Right lobe of liver (tissue), 6 donors: Measurements from ENCODE around the gene DPYSL3. TPM values are rescaled to one million over a fixed set of nuclear protein-coding genes. Genes with fewer than 3 reads are reported as not detected.

ENCODE experiments used
- ATAC-seq, 4 donors: fragments of 200-7000 bp; cut with Tn5 transposase; one replicate each; pipeline ENCODE4 v1.9.1; 2020; ENCODE audit warnings: mild to moderate bottlenecking in 4 of 4, moderate library complexity in 4 of 4
- DNase-seq, 3 donors: peaks; one replicate each; pipeline ENCODE4 v3.0.0-alpha.2; 2020
- H3K27ac ChIP-seq, 3 donors: fragments of 200-600 bp; one replicate each; pipeline ENCODE4 v1.8.0; 2022
- H3K27me3 ChIP-seq, 2 donors: fragments of 200-600 bp; one replicate each; pipeline ENCODE4 v1.8.0; 2022
- H3K36me3 ChIP-seq, 4 donors: fragments of 200-600 bp; sonication (generic) in 1 of 4; one replicate each; pipeline versions ENCODE4 v1.5.1 to v1.8.0; 2017 to 2022; ENCODE audit warnings: control low read depth in 1 of 4
- H3K4me1 ChIP-seq, 4 donors: fragments of 200-600 bp; sonication (generic) in 1 of 4; one replicate each; pipeline versions ENCODE4 v1.5.1 to v1.8.0; 2017 to 2022; ENCODE audit warnings: control low read depth in 1 of 4
- H3K4me3 ChIP-seq, 3 donors: fragments of 200-600 bp; one replicate each; pipeline ENCODE4 v1.8.0; 2022
- H3K9me3 ChIP-seq, 4 donors: fragments of 200-600 bp; sonication (generic) in 1 of 4; one replicate each; pipeline versions ENCODE4 v1.5.1 to v1.8.0; 2017 to 2022; ENCODE audit warnings: control low read depth in 1 of 4
- POLR2A ChIP-seq: fragments of 450-650 bp; IDR thresholded peaks from one replicate; pipeline ENCODE4 v1.6.1; 2017; ENCODE audit warnings: antibody characterized with exemption, mild to moderate bottlenecking
- WGBS: methylation state at CpG from one replicate; pipeline ENCODE4 v1.1.6; 2018; ENCODE audit warnings: low coverage, low lambda C conversion rate; ENCODE audit not compliant: insufficient coverage; ENCODE audit errors: missing lambda C conversion rate; 5-methylcytosine and 5-hydroxymethylcytosine counted together
- intact Hi-C, 2 donors: fragments of 100-400 bp; cut with DNase I; formaldehyde crosslinking; loops; one replicate each; pipeline versions ENCODE4 v1.11.2 to v1.14.1; 2022
- total RNA-seq, 6 experiments: library from RNA; depleted of rRNA in 2 of 6; stranded (reverse); fragments of >200 nt in 2 of 6; fragmentation: NEBNext Ultra II Directional in 3 of 6; extraction: Animal tissue kit (Norgen Biotek cat#: 25700) in 3 of 6; gene quantifications; one replicate each; pipeline versions ENCODE4 v1.1.0 to v1.2.4, GENCODE V29; 2016 to 2023
- TF ChIP-seq, protein P1 (sequence below), 4 donors: fragments of 200-600 bp in 3 of 4; fragments of 450-650 bp in 1 of 4; IDR thresholded peaks; one replicate each; pipeline versions ENCODE4 v1.5.1 to v1.8.0; 2016 to 2022; ENCODE audit warnings: antibody characterized with exemption in 4 of 4, mild to moderate bottlenecking in 2 of 4
- donor health status: DM: no; HTN: yes; CAD: no.
- donor health status: DM: no; HTN: no; CAD: no.
- donor health status: DM: no; HTN: no; CAD: no.
- donor health status: DM: no; HTN: yes; CAD: no.
- donor health status: DM: no; HTN: yes; CAD: no.

DPYSL3 gene
- total RNA-seq, 6 experiments from 2014 or later = 1.4 to 3.8 (median 2.3) TPM

DNA sequence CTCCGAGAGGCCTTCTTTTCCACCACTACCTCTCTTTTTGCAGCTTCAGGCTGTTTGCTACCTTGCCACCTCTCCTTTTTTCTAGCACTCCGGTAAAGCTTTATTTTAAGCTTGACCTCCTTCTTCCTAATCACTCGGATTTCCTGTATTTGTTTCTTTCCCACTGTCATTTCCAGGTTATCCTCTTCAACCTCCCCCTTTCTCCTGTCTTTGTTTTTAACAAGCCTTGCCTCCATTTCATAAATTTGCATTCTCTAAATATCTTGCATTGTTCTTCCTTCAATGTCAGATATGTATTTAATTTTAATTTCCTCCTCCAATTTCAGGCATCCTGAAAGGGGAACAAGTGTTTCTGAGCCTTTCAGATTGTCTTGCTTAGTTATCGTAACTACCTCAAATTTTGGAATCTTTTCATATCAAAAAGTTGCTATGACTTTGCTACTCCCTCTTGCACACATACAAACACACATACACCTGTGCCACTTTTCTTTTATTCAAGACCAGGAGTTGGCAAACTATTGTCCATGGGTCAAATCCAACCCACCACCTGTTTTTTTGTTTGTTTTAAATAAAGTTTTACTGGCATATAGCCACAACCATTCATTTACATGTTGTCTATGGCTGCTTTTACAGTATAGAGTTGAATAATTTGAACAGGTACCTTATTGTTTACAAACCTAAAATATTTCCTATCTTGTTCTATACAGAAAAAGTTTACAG is 22.7 kb downstream of the DPYSL3 start:
- ATAC-seq = peak in 3 of 4 donors; percentile 12 to 49 (median 32)
- Histone ChIP-seq H3K4me1 (no peaks in the 10 kb centered on the region), H3K27ac (no peak overlapping the region), H3K36me3 (no peaks in the 10 kb centered on the region), H3K9me3 (no peaks in the 10 kb centered on the region), H3K27me3 (no peaks in the 10 kb centered on the region), H3K4me3 (no peak overlapping the region)
- no peak for TF ChIP-seq POLR2A
- TF ChIP-seq, protein P1, sequence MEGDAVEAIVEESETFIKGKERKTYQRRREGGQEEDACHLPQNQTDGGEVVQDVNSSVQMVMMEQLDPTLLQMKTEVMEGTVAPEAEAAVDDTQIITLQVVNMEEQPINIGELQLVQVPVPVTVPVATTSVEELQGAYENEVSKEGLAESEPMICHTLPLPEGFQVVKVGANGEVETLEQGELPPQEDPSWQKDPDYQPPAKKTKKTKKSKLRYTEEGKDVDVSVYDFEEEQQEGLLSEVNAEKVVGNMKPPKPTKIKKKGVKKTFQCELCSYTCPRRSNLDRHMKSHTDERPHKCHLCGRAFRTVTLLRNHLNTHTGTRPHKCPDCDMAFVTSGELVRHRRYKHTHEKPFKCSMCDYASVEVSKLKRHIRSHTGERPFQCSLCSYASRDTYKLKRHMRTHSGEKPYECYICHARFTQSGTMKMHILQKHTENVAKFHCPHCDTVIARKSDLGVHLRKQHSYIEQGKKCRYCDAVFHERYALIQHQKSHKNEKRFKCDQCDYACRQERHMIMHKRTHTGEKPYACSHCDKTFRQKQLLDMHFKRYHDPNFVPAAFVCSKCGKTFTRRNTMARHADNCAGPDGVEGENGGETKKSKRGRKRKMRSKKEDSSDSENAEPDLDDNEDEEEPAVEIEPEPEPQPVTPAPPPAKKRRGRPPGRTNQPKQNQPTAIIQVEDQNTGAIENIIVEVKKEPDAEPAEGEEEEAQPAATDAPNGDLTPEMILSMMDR (IDR thresholded peaks at IDR 0.05) = no peak
- DNase-seq = no peak
- intact Hi-C loops = no loop called here
- WGBS = 44% methylated on average over 4 of the region's 4 CpGs

DNA sequence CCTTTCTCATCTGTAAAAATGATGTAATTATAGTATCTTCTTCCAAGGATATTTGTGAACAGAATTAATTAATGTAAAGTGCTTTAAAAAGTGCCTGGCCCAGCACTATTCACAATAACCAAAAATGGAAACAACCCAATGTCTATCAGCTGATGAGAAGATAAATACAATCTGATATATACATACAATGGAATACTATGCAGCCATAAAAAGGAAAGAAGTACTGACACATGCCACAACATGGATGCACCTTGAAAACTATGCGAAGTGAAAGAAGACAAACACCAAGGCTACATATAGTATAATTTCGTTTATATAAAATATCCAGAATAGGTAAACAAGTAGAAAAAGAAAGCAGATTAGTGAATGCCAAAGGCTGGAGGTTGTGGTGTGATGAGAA is 24.1 kb downstream of the DPYSL3 start:
- Histone ChIP-seq H3K27ac (no peak overlapping the region), H3K4me1 (peaks cover 0 to 3% (median 0%) of the 10 kb centered on the region in 4 donors), H3K36me3 (no peaks in the 10 kb centered on the region), H3K4me3 (no peak overlapping the region), H3K27me3 (no peaks in the 10 kb centered on the region), H3K9me3 (no peaks in the 10 kb centered on the region)
- intact Hi-C loops = no loop called here
- ATAC-seq (no peak), DNase-seq (no peak)
- TF ChIP-seq, protein P1 (IDR thresholded peaks at IDR 0.05) = no peak
- no peak for TF ChIP-seq POLR2A
- 39% methylated on average over 2 of the region's 2 CpGs for WGBS

DNA sequence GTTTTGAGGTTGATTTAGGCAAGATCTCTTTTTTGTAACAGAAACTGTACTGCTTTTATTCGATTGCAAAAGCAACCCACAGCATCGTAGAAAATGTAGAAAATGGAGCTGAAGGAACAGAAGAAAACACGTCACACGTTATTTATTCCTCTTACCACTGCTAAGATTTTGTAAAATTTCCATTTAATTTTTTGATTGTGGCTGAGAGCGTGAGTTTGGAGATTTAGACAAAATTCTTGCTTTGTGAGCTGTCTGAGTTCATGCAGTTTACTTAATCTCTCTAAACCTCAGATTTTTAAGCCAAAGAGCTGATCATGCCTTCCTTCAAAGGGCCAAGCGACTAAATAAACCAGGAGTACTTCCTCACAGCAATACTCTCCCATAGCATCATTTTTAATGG is 24.8 kb downstream of the DPYSL3 start:
- intact Hi-C loops = no loop called here
- no peaks in the 10 kb centered on the region for H3K9me3 ChIP-seq
- no peak overlapping the region for H3K4me3 ChIP-seq
- DNase-seq (no peak), ATAC-seq (no peak)
- H3K36me3 ChIP-seq = no peaks in the 10 kb centered on the region
- H3K27me3 ChIP-seq = no peaks in the 10 kb centered on the region
- TF ChIP-seq, protein P1 (IDR thresholded peaks at IDR 0.05) = no peak
- TF ChIP-seq POLR2A = no peak
- H3K27ac ChIP-seq = peak overlapping the region in 1 of 3 donors; percentile 3
- H3K4me1 ChIP-seq = peaks cover 0 to 3% (median 0%) of the 10 kb centered on the region in 4 donors
- WGBS = 54% methylated on average over 6 of the region's 6 CpGs

DNA sequence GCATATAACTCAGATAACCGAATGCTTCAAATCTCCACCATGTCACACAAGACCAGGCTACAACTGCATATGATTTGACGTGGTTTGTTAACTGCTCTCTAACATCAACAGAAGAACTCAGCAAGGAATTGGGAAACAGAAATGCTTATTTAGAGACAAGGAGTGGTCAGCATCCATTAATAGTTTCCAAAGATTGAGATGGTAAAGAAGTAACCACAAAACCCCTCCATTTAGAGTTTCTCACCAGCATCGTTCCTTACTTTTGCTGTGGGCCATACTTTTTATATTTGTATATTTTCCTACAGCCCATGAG is 25.2 kb downstream of the DPYSL3 start:
- H3K27me3 ChIP-seq = no peaks in the 10 kb centered on the region
- intact Hi-C loops = no loop called here
- WGBS = 54% methylated on average over 3 of the region's 3 CpGs
- DNase-seq (no peak), ATAC-seq (no peak)
- H3K27ac ChIP-seq = peak overlapping the region in 2 of 3 donors; percentile 3 to 8
- TF ChIP-seq POLR2A = no peak
- TF ChIP-seq, protein P1 (IDR thresholded peaks at IDR 0.05) = no peak
- H3K4me3 ChIP-seq = no peak overlapping the region
- no peaks in the 10 kb centered on the region for H3K36me3 ChIP-seq
- H3K4me1 ChIP-seq = peaks cover 0 to 3% (median 0%) of the 10 kb centered on the region in 4 donors
- H3K9me3 ChIP-seq = no peaks in the 10 kb centered on the region
